ENCODE results near the gene GALNT2. TPM values are rescaled to one million over a fixed set of nuclear protein-coding genes. Genes with fewer than 3 reads are reported as not detected.

GALNT2 gene
- total and polyA plus RNA-seq, 3 experiments from 2014 or later = 15.7 to 69.0 (median 65.6) TPM

- POLR2A ChIA-PET = no interaction called here
- Histone ChIP-seq H3K9me3 (ENCODE audit: low read length) (no peaks in the 10 kb centered on the region), H3K4me3 (ENCODE audit: low read length) (no peak overlapping the region), H3K27ac (ENCODE audit: low read depth, low read length) (no peak overlapping the region), H3K4me1 (ENCODE audit: insufficient read depth, low read length) (peaks cover 9% of the 10 kb centered on the region), H3K36me3 (ENCODE audit: insufficient read depth, low read length) (peaks cover 4% of the 10 kb centered on the region), H3K27me3 (ENCODE audit: insufficient read depth, low read length, poor library complexity, severe bottlenecking) (no peaks in the 10 kb centered on the region)
- peak overlapping the region in 2 of 8 donors; percentile 69 to 76 for H3K27ac Mint-ChIP-seq
- CTCF ChIA-PET = interaction anchor here (1.1 to 1.6 kb wide), 3 partner anchors 10 to 544 kb away, joined by 3 read pairs; no protein-coding TSS in a partner anchor
- no peak for DNase-seq
- H3K36me3 Mint-ChIP-seq = peaks cover 0 to 47% (median 15%) of the 10 kb centered on the region in 3 donors
- no peak overlapping the region for H3K4me3 Mint-ChIP-seq
- H3K9me3 Mint-ChIP-seq = no peaks in the 10 kb centered on the region
- H3K4me1 Mint-ChIP-seq = peaks cover 18 to 28% (median 20%) of the 10 kb centered on the region in 3 donors
- no peaks in the 10 kb centered on the region for H3K27me3 Mint-ChIP-seq
Measured at GRCh38 chr1:230204842-230205241, 137.8 kb downstream of the GALNT2 start.

GRCh38 chr1:230205719-230206198 is 138.7 kb downstream of the GALNT2 start:
- H3K36me3 Mint-ChIP-seq = peaks cover 0 to 45% (median 15%) of the 10 kb centered on the region in 3 donors
- peak overlapping the region in 2 of 8 donors; percentile 6 to 58 for H3K27ac Mint-ChIP-seq
- peaks cover 9% of the 10 kb centered on the region for H3K4me1 ChIP-seq (ENCODE audit: insufficient read depth, low read length)
- no peaks in the 10 kb centered on the region for H3K9me3 ChIP-seq (ENCODE audit: low read length)
- H3K27me3 Mint-ChIP-seq = no peaks in the 10 kb centered on the region
- H3K27ac ChIP-seq (ENCODE audit: low read depth, low read length) = no peak overlapping the region
- H3K4me3 Mint-ChIP-seq = no peak overlapping the region
- ChIA-PET CTCF (interaction anchor here (1.0 to 1.2 kb wide), 2 partner anchors 11 to 18 kb away, joined by 3 read pairs; no protein-coding TSS in a partner anchor), POLR2A (no interaction called here)
- H3K9me3 Mint-ChIP-seq = no peaks in the 10 kb centered on the region
- no peak overlapping the region for H3K4me3 ChIP-seq (ENCODE audit: low read length)
- H3K27me3 ChIP-seq (ENCODE audit: insufficient read depth, low read length, poor library complexity, severe bottlenecking) = no peaks in the 10 kb centered on the region
- peaks cover 26 to 37% (median 27%) of the 10 kb centered on the region in 3 donors for H3K4me1 Mint-ChIP-seq
- no peak for DNase-seq
- peaks cover 4% of the 10 kb centered on the region for H3K36me3 ChIP-seq (ENCODE audit: insufficient read depth, low read length)

- Histone ChIP-seq H3K36me3 (ENCODE audit: insufficient read depth, low read length) (peaks cover 4% of the 10 kb centered on the region), H3K4me1 (ENCODE audit: insufficient read depth, low read length) (peaks cover 9% of the 10 kb centered on the region), H3K9me3 (ENCODE audit: low read length) (no peaks in the 10 kb centered on the region), H3K4me3 (ENCODE audit: low read length) (no peak overlapping the region), H3K27ac (ENCODE audit: low read depth, low read length) (no peak overlapping the region), H3K27me3 (ENCODE audit: insufficient read depth, low read length, poor library complexity, severe bottlenecking) (no peaks in the 10 kb centered on the region)
- Mint-ChIP-seq H3K4me3 (no peak overlapping the region), H3K27ac (peak overlapping the region in 2 of 8 donors; percentile 6 to 58), H3K9me3 (no peaks in the 10 kb centered on the region), H3K4me1 (peaks cover 29 to 41% (median 32%) of the 10 kb centered on the region in 3 donors), H3K36me3 (peaks cover 0 to 43% (median 15%) of the 10 kb centered on the region in 3 donors), H3K27me3 (no peaks in the 10 kb centered on the region)
- CTCF ChIA-PET = interaction anchor here (1.0 to 1.2 kb wide), 2 partner anchors 11 to 19 kb away, joined by 3 read pairs; no protein-coding TSS in a partner anchor
- POLR2A ChIA-PET = no interaction called here
- DNase-seq = no peak
Measured at GRCh38 chr1:230206207-230206606, 139.2 kb downstream of the GALNT2 start.

- H3K27ac Mint-ChIP-seq = peak overlapping the region in 2 of 8 donors; percentile 35 to 54
- Histone ChIP-seq H3K4me3 (ENCODE audit: low read length) (no peak overlapping the region), H3K27ac (ENCODE audit: low read depth, low read length) (no peak overlapping the region), H3K36me3 (ENCODE audit: insufficient read depth, low read length) (peaks cover 4% of the 10 kb centered on the region), H3K4me1 (ENCODE audit: insufficient read depth, low read length) (peaks cover 9% of the 10 kb centered on the region), H3K9me3 (ENCODE audit: low read length) (no peaks in the 10 kb centered on the region), H3K27me3 (ENCODE audit: insufficient read depth, low read length, poor library complexity, severe bottlenecking) (no peaks in the 10 kb centered on the region)
- H3K27me3 Mint-ChIP-seq = no peaks in the 10 kb centered on the region
- H3K9me3 Mint-ChIP-seq = no peaks in the 10 kb centered on the region
- H3K4me3 Mint-ChIP-seq = no peak overlapping the region
- H3K36me3 Mint-ChIP-seq = peaks cover 0 to 42% (median 15%) of the 10 kb centered on the region in 3 donors
- ChIA-PET POLR2A (no interaction called here), CTCF (interaction anchor here (1.0 to 1.2 kb wide), 2 partner anchors 10 to 20 kb away, joined by 3 read pairs; no protein-coding TSS in a partner anchor)
- peaks cover 32 to 47% (median 39%) of the 10 kb centered on the region in 3 donors for H3K4me1 Mint-ChIP-seq
- no peak for DNase-seq
Measured at GRCh38 chr1:230206976-230207375, 139.9 kb downstream of the GALNT2 start.

GRCh38 chr1:230207598-230207997 is 140.6 kb downstream of the GALNT2 start:
- POLR2A ChIA-PET = no interaction called here
- Mint-ChIP-seq H3K4me3 (no peak overlapping the region), H3K36me3 (peaks cover 0 to 36% (median 15%) of the 10 kb centered on the region in 3 donors), H3K27me3 (no peaks in the 10 kb centered on the region), H3K9me3 (no peaks in the 10 kb centered on the region), H3K4me1 (peaks cover 38 to 50% (median 45%) of the 10 kb centered on the region in 3 donors), H3K27ac (peak overlapping the region in 2 of 8 donors; percentile 59 to 85)
- Histone ChIP-seq H3K4me1 (ENCODE audit: insufficient read depth, low read length) (peaks cover 9% of the 10 kb centered on the region), H3K4me3 (ENCODE audit: low read length) (no peak overlapping the region), H3K27me3 (ENCODE audit: insufficient read depth, low read length, poor library complexity, severe bottlenecking) (no peaks in the 10 kb centered on the region), H3K36me3 (ENCODE audit: insufficient read depth, low read length) (peaks cover 4% of the 10 kb centered on the region), H3K27ac (ENCODE audit: low read depth, low read length) (no peak overlapping the region), H3K9me3 (ENCODE audit: low read length) (no peaks in the 10 kb centered on the region)
- CTCF ChIA-PET = no interaction called here
- DNase-seq = no peak

GRCh38 chr1:230208619-230209261 is 141.7 kb downstream of the GALNT2 start:
- no peak overlapping the region for H3K27ac ChIP-seq (ENCODE audit: low read depth, low read length)
- peak overlapping the region in 4 of 7 donors; percentile 2 to 74 (median 34) for H3K4me3 Mint-ChIP-seq

GRCh38 chr1:230210326-230210980 is 143.4 kb downstream of the GALNT2 start:
- Mint-ChIP-seq H3K4me3 (peak overlapping the region in 3 of 7 donors; percentile 25 to 52 (median 40)), H3K9me3 (no peaks in the 10 kb centered on the region), H3K36me3 (peaks cover 0 to 13% (median 5%) of the 10 kb centered on the region in 3 donors), H3K27ac (peak overlapping the region; percentile 38 to 83 (median 74)), H3K4me1 (peaks cover 55 to 69% (median 66%) of the 10 kb centered on the region in 3 donors), H3K27me3 (no peaks in the 10 kb centered on the region)
- Histone ChIP-seq H3K4me1 (ENCODE audit: insufficient read depth, low read length) (peaks cover 9% of the 10 kb centered on the region), H3K27me3 (ENCODE audit: insufficient read depth, low read length, poor library complexity, severe bottlenecking) (no peaks in the 10 kb centered on the region), H3K36me3 (ENCODE audit: insufficient read depth, low read length) (no peaks in the 10 kb centered on the region), H3K4me3 (ENCODE audit: low read length) (no peak overlapping the region), H3K27ac (ENCODE audit: low read depth, low read length) (no peak overlapping the region), H3K9me3 (ENCODE audit: low read length) (no peaks in the 10 kb centered on the region)
- DNase-seq = no peak
- ChIA-PET CTCF (interaction anchor here (1.0 kb wide), 1 partner anchor 87 kb away, joined by 3 read pairs; no protein-coding TSS in a partner anchor), POLR2A (no interaction called here)

More at GRCh38 chr1:230208619-230209261, 141.7 kb downstream of the GALNT2 start:
- ChIA-PET POLR2A (no interaction called here), CTCF (interaction anchor here (0.6 to 1.1 kb wide), 3 partner anchors 96 to 101 kb away, joined by 3 to 4 read pairs (median 3); no protein-coding TSS in a partner anchor)
- Mint-ChIP-seq H3K4me1 (peaks cover 50 to 62% (median 56%) of the 10 kb centered on the region in 3 donors), H3K27me3 (no peaks in the 10 kb centered on the region), H3K36me3 (peaks cover 0 to 25% (median 11%) of the 10 kb centered on the region in 3 donors), H3K27ac (peak overlapping the region; percentile 47 to 94 (median 85)), H3K9me3 (no peaks in the 10 kb centered on the region)
- DNase-seq = peak in 3 of 5 donors; percentile 11 to 71 (median 22)
- H3K36me3 ChIP-seq (ENCODE audit: insufficient read depth, low read length) = peaks cover 4% of the 10 kb centered on the region
- H3K27me3 ChIP-seq (ENCODE audit: insufficient read depth, low read length, poor library complexity, severe bottlenecking) = no peaks in the 10 kb centered on the region
- no peaks in the 10 kb centered on the region for H3K9me3 ChIP-seq (ENCODE audit: low read length)
- H3K4me3 ChIP-seq (ENCODE audit: low read length) = no peak overlapping the region
- peaks cover 9% of the 10 kb centered on the region for H3K4me1 ChIP-seq (ENCODE audit: insufficient read depth, low read length)
